GM12878 (cell line): ENCODE results near the gene MMP7. TPM values are rescaled to one million over a fixed set of nuclear protein-coding genes. Genes with fewer than 3 reads are reported as not detected.

Experiments used
- ATAC-seq: fragments of 200-7000 bp; cut with Tn5 transposase; 3 replicates; pipeline ENCODE4 v1.9.1; 2020; ENCODE audit warnings: mild to moderate bottlenecking, moderate library complexity
- BruUV-seq: library from RNA; stranded (reverse); fragments of 400-500 nt; replicated peaks from 2 replicates; lab custom pipeline; 2021; lab: Mats Ljungman, UMichigan
- CTCF ChIA-PET: fragments of 300-600 bp; sonication (Branson Sonifier 250); formaldehyde crosslinking; extraction: SDS; loops from one replicate; lab custom pipeline; 2021; ENCODE audit warnings: inconsistent platforms; lab: Yijun Ruan, JAX
- POLR2A ChIA-PET: fragments of 350-600 bp; formaldehyde crosslinking; extraction: SDS; loops from one replicate; lab custom pipeline; 2021; ENCODE audit warnings: inconsistent platforms; lab: Charles Lee
- RAD21 ChIA-PET: fragments of 300-600 bp; sonication (Branson Sonifier 250); formaldehyde crosslinking; loops from one replicate; lab custom pipeline; 2023; ENCODE audit warnings: antibody characterized with exemption; ENCODE audit not compliant: unreplicated experiment; lab: Charles Lee
- SMC1A ChIA-PET: fragments of 300-600 bp; sonication (Branson Sonifier 250); formaldehyde crosslinking; loops from one replicate; lab custom pipeline; 2023; ENCODE audit not compliant: unreplicated experiment, uncharacterized antibody; lab: Charles Lee
- DNase-seq: peaks from one replicate; pipeline ENCODE4 v3.0.0-alpha.2; 2011; ENCODE audit warnings: low read depth, low spot score
- FAIRE-seq: peaks from 3 replicates; lab custom pipeline; 2011; peaks lifted over from hg19 to GRCh38; lab: Jason Lieb, UNC
- H2AFZ ChIP-seq: 2 replicates; pipeline ENCODE4 v1.6.0; 2011; ENCODE audit warnings: low read depth, low read length, control low read depth; ENCODE audit not compliant: control insufficient read depth
- H3K27ac ChIP-seq: 2 replicates; pipeline ENCODE4 v1.5.1; 2011; ENCODE audit warnings: control low read depth; ENCODE audit not compliant: control insufficient read depth, insufficient read depth
- H3K27me3 ChIP-seq, 2 experiments: replicated peaks in 1 of 2; 2 replicates each; pipeline versions ENCODE4 v1.6.0 to v1.6.1; 2011; ENCODE audit warnings: low read length in 1 of 2; ENCODE audit not compliant: control insufficient read depth in 2 of 2, insufficient read depth in 2 of 2
- H3K36me3 ChIP-seq, 2 experiments: 2 replicates each; pipeline ENCODE4 v1.5.1; 2011; ENCODE audit warnings: low read length in 1 of 2; ENCODE audit not compliant: control insufficient read depth in 2 of 2, insufficient read depth in 2 of 2
- H3K4me1 ChIP-seq: 2 replicates; pipeline ENCODE4 v1.6.1; 2011; ENCODE audit warnings: mild to moderate bottlenecking, low read length, moderate library complexity, mixed read lengths; ENCODE audit not compliant: control insufficient read depth, insufficient read depth
- H3K4me2 ChIP-seq: 2 replicates; pipeline ENCODE4 v1.6.0; 2011; ENCODE audit warnings: control low read depth; ENCODE audit not compliant: control insufficient read depth, insufficient read depth
- H3K4me3 ChIP-seq: fragments of 200-600 bp; sonication (generic); 2 replicates; pipeline ENCODE4 v1.5.1; 2016
- H3K79me2 ChIP-seq: 2 replicates; pipeline ENCODE4 v1.6.0; 2011; ENCODE audit warnings: low read length; ENCODE audit not compliant: control insufficient read depth, insufficient read depth
- H3K9ac ChIP-seq: 2 replicates; pipeline ENCODE4 v1.8.0; 2011; ENCODE audit warnings: low read length, control low read depth, mixed read lengths; ENCODE audit not compliant: control insufficient read depth, insufficient read depth
- H3K9me3 ChIP-seq: replicated peaks from 3 replicates; pipeline ENCODE4 v1.5.1; 2011; ENCODE audit warnings: mild to moderate bottlenecking, low read length; ENCODE audit not compliant: control insufficient read depth, insufficient read depth
- H4K20me1 ChIP-seq: 2 replicates; pipeline ENCODE4 v1.6.0; 2011; ENCODE audit not compliant: control insufficient read depth, insufficient read depth
- FOS ChIP-seq: IDR thresholded peaks from 3 replicates; pipeline ENCODE4 v1.6.1; 2011; ENCODE audit warnings: borderline replicate concordance; ENCODE audit not compliant: insufficient read length; ENCODE audit errors: extremely low read depth
- HDGF ChIP-seq: fragments of 450-650 bp; IDR thresholded peaks from 2 replicates; pipeline ENCODE4 v1.6.1; 2016; ENCODE audit warnings: antibody characterized with exemption
- HSF1 ChIP-seq: fragments of 150-350 bp; IDR thresholded peaks from 2 replicates; pipeline ENCODE4 v1.6.1; 2014; ENCODE audit warnings: mild to moderate bottlenecking, low read depth, low read length
- JUND ChIP-seq: IDR thresholded peaks from 2 replicates; pipeline ENCODE4 v1.6.1; 2012; ENCODE audit warnings: low read depth, mild to moderate bottlenecking, low read length, improper control_type of control experiment, moderate library complexity
- KLF5 ChIP-seq: fragments of 450-650 bp; IDR thresholded peaks from 2 replicates; pipeline ENCODE4 v1.6.1; 2014; ENCODE audit warnings: mild to moderate bottlenecking; ENCODE audit not compliant: partially characterized antibody
- RAD51 ChIP-seq: fragments of 450-650 bp; IDR thresholded peaks from 2 replicates; pipeline ENCODE4 v1.6.1; 2016; ENCODE audit warnings: moderate library complexity, mild to moderate bottlenecking, inconsistent platforms
- RUNX3 ChIP-seq: IDR thresholded peaks from 2 replicates; pipeline ENCODE4 v1.6.1; 2012; ENCODE audit warnings: low read length, inconsistent platforms
- SREBF1 ChIP-seq: IDR thresholded peaks from 2 replicates; pipeline ENCODE4 v1.6.1; 2012; ENCODE audit warnings: mild to moderate bottlenecking, low read length
- TAF1 ChIP-seq: IDR thresholded peaks from 2 replicates; pipeline ENCODE4 v1.6.1; 2011; ENCODE audit warnings: mild to moderate bottlenecking, low read depth, low read length, borderline replicate concordance
- WGBS: methylation state at CpG from one replicate; pipeline ENCODE4 v1.1.6; 2016; ENCODE audit warnings: low lambda C conversion rate; ENCODE audit not compliant: insufficient replicate concordance, insufficient coverage; ENCODE audit errors: missing lambda C conversion rate; 5-methylcytosine and 5-hydroxymethylcytosine counted together
- in situ Hi-C: fragments of 300-500 bp; cut with MboI; formaldehyde crosslinking; loops from 9 replicates; pipeline ENCODE4 v1.14.3; 2018; ENCODE audit warnings: mixed read lengths
- intact Hi-C: fragments of 100-400 bp; cut with micrococcal nuclease; formaldehyde crosslinking; loops from one replicate; pipeline ENCODE4 v1.14.2; 2022; ENCODE audit not compliant: unreplicated experiment
- polyA plus RNA-seq, 11 experiments: library from polyadenylated mRNA; depleted of rRNA in 4 of 11; unstranded in 6 of 11; stranded (reverse) in 5 of 11; fragments of >200 nt; fragmentation: Nextera tagmentation in 4 of 11; fragmentation: Illumina TruSeq in 1 of 11; extraction: Ambion mirVana in 4 of 11; extraction: Trizol in 1 of 11; gene quantifications; 1 replicate in 1 of 11; 2 replicates in 10 of 11; pipeline versions ENCODE4 v1.2.1 to v1.2.3, GENCODE V29; 2011 to 2016; ENCODE audit warnings: inconsistent platforms in 2 of 11, missing spikeins in 2 of 11, low read depth in 1 of 11
- total RNA-seq, 4 experiments: library from RNA; depleted of rRNA in 3 of 4; stranded (reverse); fragments of >200 nt in 3 of 4; fragmentation: Illumina TruSeq in 1 of 4; extraction: Trizol in 1 of 4; gene quantifications; 2 replicates each; pipeline versions ENCODE4 v1.2.1 to v1.2.3, GENCODE V29; 2013 to 2021

Gene MMP7
- total and polyA plus RNA-seq, 10 of the 15 experiments (the other 5 are each of a cell fraction or from before 2014, with no cell fraction given): 0.63 to 18.0 (median 1.1) TPM

- Histone ChIP-seq H3K9me3 (no peaks in the 10 kb centered on the region), H3K4me2 (no peak overlapping the region), H3K4me3 (no peak overlapping the region), H3K4me1 (peaks cover 11% of the 10 kb centered on the region), H3K27me3 (no peaks in the 10 kb centered on the region), H3K9ac (no peak overlapping the region), H3K79me2 (no peaks in the 10 kb centered on the region), H3K36me3 (no peaks in the 10 kb centered on the region), H4K20me1 (no peaks in the 10 kb centered on the region), H3K27ac (no peak overlapping the region), H2AFZ (no peak overlapping the region)
- ChIA-PET CTCF (interaction anchor here (0.7 to 3.9 kb wide), 12 partner anchors 9 to 176 kb away, joined by 3 to 18 read pairs (median 4); no protein-coding TSS in a partner anchor), POLR2A (interaction anchor here (0.6 to 1.4 kb wide), 2 partner anchors 91 to 125 kb away, joined by 3 to 4 read pairs; no protein-coding TSS in a partner anchor), RAD21 (interaction anchor here (1.2 to 2.0 kb wide), 5 partner anchors 17 to 168 kb away, joined by 3 to 16 read pairs (median 3); no protein-coding TSS in a partner anchor), SMC1A (interaction anchor here (0.6 to 2.4 kb wide), 14 partner anchors 9 to 223 kb away, joined by 3 to 25 read pairs (median 3); no protein-coding TSS in a partner anchor)
- in situ Hi-C loops (no loop called here), intact Hi-C loops (no loop called here)
- BruUV-seq: no TSS peak
- WGBS: 61% methylated on average over 3 of the region's 3 CpGs
- TF ChIP-seq JUND (no peak), FOS (no peak), HSF1 (no peak), RUNX3 (no peak), RAD51 (no peak), HDGF (no peak), SREBF1 (no peak), KLF5 (no peak), TAF1 (no peak)
- ATAC-seq: no peak
- no peak for DNase-seq
- FAIRE-seq: no peak
Observed at GRCh38 chr11:102517670-102518069, 12.9 kb downstream of the MMP7 start.
